K562 (cell line): ENCODE data around the gene CCDC85B. TPM values are rescaled to one million over a fixed set of nuclear protein-coding genes. Genes with fewer than 3 reads are reported as not detected.

Experiments
- ASH1L ChIP-seq: fragments of 450-650 bp; IDR thresholded peaks from 2 replicates; pipeline ENCODE4 v1.6.1; 2018; ENCODE audit warnings: borderline replicate concordance, mild to moderate bottlenecking, low read depth; ENCODE audit not compliant: partially characterized antibody
- BACH1 ChIP-seq: fragments of 200-800 bp; sonication (Bioruptor generic); IDR thresholded peaks from 2 replicates; pipeline ENCODE4 v1.6.1; 2016; ENCODE audit warnings: missing genetic modification characterization, missing compliant biosample characterization
- C11orf30 ChIP-seq: fragments of 450-650 bp; IDR thresholded peaks from 2 replicates; pipeline ENCODE4 v1.6.1; 2016; ENCODE audit warnings: low read depth, mild to moderate bottlenecking
- E2F3 ChIP-seq: fragments of 250-450 bp; sonication (Bioruptor Pico); IDR thresholded peaks from 2 replicates; pipeline ENCODE4 v1.4.0; 2020; ENCODE audit warnings: mild to moderate bottlenecking
- EGR1 ChIP-seq: fragments of 450-650 bp; conservative IDR thresholded peaks from 2 replicates; pipeline ENCODE4 v1.6.1; 2017; ENCODE audit warnings: mild to moderate bottlenecking
- ELF1 ChIP-seq: fragments of 200-800 bp; sonication (Bioruptor generic); IDR thresholded peaks from 2 replicates; pipeline ENCODE4 v1.6.1; 2016; ENCODE audit warnings: missing genetic modification characterization, missing compliant biosample characterization
- FIP1L1 ChIP-seq: fragments of 200-400 bp; formaldehyde crosslinking; IDR thresholded peaks from 2 replicates; pipeline ENCODE4 v1.6.1; 2018; ENCODE audit warnings: mild to moderate bottlenecking, low read depth, low read length; ENCODE audit not compliant: poor library complexity, severe bottlenecking
- GATAD2A ChIP-seq: fragments of 450-650 bp; IDR thresholded peaks from 2 replicates; pipeline ENCODE4 v1.6.1; 2017
- HBP1 ChIP-seq: fragments of 450-650 bp; formaldehyde crosslinking; IDR thresholded peaks from 2 replicates; pipeline ENCODE4 v1.4.0; 2022; ENCODE audit warnings: missing genetic modification characterization
- HCFC1 ChIP-seq: IDR thresholded peaks from 2 replicates; pipeline ENCODE4 v1.6.1; 2012; ENCODE audit warnings: low read depth, low read length, improper control_type of control experiment
- HDAC2 ChIP-seq: fragments of 450-650 bp; IDR thresholded peaks from 2 replicates; pipeline ENCODE4 v1.6.1; 2016; ENCODE audit warnings: mild to moderate bottlenecking
- HDGF ChIP-seq: fragments of 450-650 bp; IDR thresholded peaks from 2 replicates; pipeline ENCODE4 v1.6.1; 2016
- HNRNPLL ChIP-seq: fragments of 200-400 bp; formaldehyde crosslinking; IDR thresholded peaks from 2 replicates; pipeline ENCODE4 v1.6.1; 2017; ENCODE audit warnings: low read length, low read depth, mild to moderate bottlenecking; ENCODE audit not compliant: poor library complexity, severe bottlenecking
- ILF3 ChIP-seq: fragments of 450-650 bp; IDR thresholded peaks from 2 replicates; pipeline ENCODE4 v1.6.1; 2018; ENCODE audit warnings: antibody characterized with exemption, mild to moderate bottlenecking, moderate library complexity, borderline replicate concordance
- MTF1 ChIP-seq: fragments of 250-450 bp; sonication (Bioruptor Pico); IDR thresholded peaks from 2 replicates; pipeline ENCODE4 v1.9.0; 2021; ENCODE audit warnings: moderate library complexity, mild to moderate bottlenecking, inconsistent platforms, borderline replicate concordance
- MYNN ChIP-seq, 2 experiments: sonication (generic); formaldehyde crosslinking in 1 of 2; IDR thresholded peaks; 2 replicates each; pipeline versions ENCODE4 v1.5.0 to v1.6.1; 2016 to 2020; ENCODE audit warnings: antibody characterized with exemption in 1 of 2, missing genetic modification reagents in 1 of 2
- NFYB ChIP-seq: IDR thresholded peaks from 2 replicates; pipeline ENCODE4 v1.6.1; 2011; ENCODE audit warnings: mild to moderate bottlenecking, moderate library complexity; ENCODE audit not compliant: insufficient read length; ENCODE audit errors: extremely low read depth
- SMAD2 ChIP-seq: fragments of 150-350 bp; IDR thresholded peaks from 2 replicates; pipeline ENCODE4 v1.6.1; 2014; ENCODE audit warnings: low read depth, mild to moderate bottlenecking, low read length
- SREBF1 ChIP-seq: fragments of 150-350 bp; IDR thresholded peaks from 2 replicates; pipeline ENCODE4 v1.6.1; 2014; ENCODE audit warnings: antibody characterized with exemption, low read depth, low read length, borderline replicate concordance
- VEZF1 ChIP-seq: fragments of 200-800 bp; sonication (Bioruptor generic); IDR thresholded peaks from 2 replicates; pipeline ENCODE4 v1.6.1; 2017; ENCODE audit warnings: missing genetic modification characterization, missing compliant biosample characterization
- ZBTB5 ChIP-seq: fragments of 450-650 bp; IDR thresholded peaks from 2 replicates; pipeline ENCODE4 v1.6.1; 2017; ENCODE audit warnings: antibody characterized with exemption
- ZNF239 ChIP-seq: fragments of 250-450 bp; sonication (Bioruptor Pico); IDR thresholded peaks from 2 replicates; pipeline ENCODE4 v1.4.0; 2020; ENCODE audit warnings: mild to moderate bottlenecking
- ZNF668 ChIP-seq: fragments of 250-450 bp; sonication (Bioruptor Pico); IDR thresholded peaks from 2 replicates; pipeline ENCODE4 v1.8.0; 2022; ENCODE audit warnings: mild to moderate bottlenecking, inconsistent platforms
- polyA plus RNA-seq, 8 experiments: library from polyadenylated mRNA; depleted of rRNA in 4 of 8; stranded (reverse) in 5 of 8; unstranded in 3 of 8; fragments of >200 nt; fragmentation: Nextera tagmentation in 2 of 8; fragmentation: Illumina TruSeq in 1 of 8; extraction: Ambion mirVana in 2 of 8; extraction: Trizol in 1 of 8; gene quantifications; 2 replicates each; pipeline versions ENCODE4 v1.2.1 to v1.2.3, GENCODE V29; 2011 to 2014; ENCODE audit warnings: inconsistent platforms in 1 of 8, missing spikeins in 1 of 8
- total RNA-seq, 7 experiments: library from RNA; depleted of rRNA in 6 of 7; stranded (reverse); fragments of >200 nt in 6 of 7; fragmentation: Illumina TruSeq in 2 of 7; extraction: Trizol in 2 of 7; gene quantifications; 2 replicates each; pipeline versions ENCODE4 v1.2.1 to v1.2.3, GENCODE V29; 2011 to 2021; ENCODE audit warnings: low replicate concordance in 1 of 7
- TF ChIP-seq, protein P1 (sequence below), 2 experiments: fragments of 450-650 bp in 1 of 2; sonication (generic) in 1 of 2; formaldehyde crosslinking in 1 of 2; IDR thresholded peaks in 1 of 2; conservative IDR thresholded peaks in 1 of 2; 2 replicates each; pipeline versions ENCODE4 v1.6.1 to v1.8.1; 2016 to 2023; ENCODE audit warnings: mild to moderate bottlenecking in 2 of 2, moderate library complexity in 2 of 2, inconsistent platforms in 1 of 2, missing genetic modification reagents in 1 of 2

Gene CCDC85B
- total and polyA plus RNA-seq, 9 of the 15 experiments (the other 6 are each of a cell fraction or from before 2014, with no cell fraction given): 0.14 to 138 (median 6.2) TPM

- TF ChIP-seq ZBTB5: no peak
- TF ChIP-seq VEZF1 (CRISPR knock-in tag): peak; percentile 99
- no peak for TF ChIP-seq E2F3 (CRISPR knock-in tag)
- TF ChIP-seq HBP1 (CRISPR knock-in tag): no peak
- TF ChIP-seq MTF1: no peak
- peak; percentile 56 for TF ChIP-seq ZNF239
- TF ChIP-seq ILF3: no peak
- TF ChIP-seq HNRNPLL: peak; percentile 15
- no peak for TF ChIP-seq HDGF
- no peak for TF ChIP-seq GATAD2A
- no peak for TF ChIP-seq ZNF668 (CRISPR knock-in tag)
- no peak for TF ChIP-seq C11orf30
- peak; percentile 93 for TF ChIP-seq BACH1
- TF ChIP-seq NFYB: peak; percentile 26
- no peak for TF ChIP-seq HDAC2
- TF ChIP-seq SREBF1: no peak; the same call in 1 of the 2 replicates
- TF ChIP-seq MYNN (IDR thresholded peaks at IDR 0.05): peak; percentile 44; the same call in 1 of the 2 replicates
- TF ChIP-seq MYNN (CRISPR knock-in tag; IDR thresholded peaks at IDR 0.05): no peak
- TF ChIP-seq HCFC1: peak; percentile 59
- peak; percentile 94 for TF ChIP-seq EGR1
- TF ChIP-seq ASH1L: no peak
- TF ChIP-seq ELF1 (tag): peak; percentile 80
- TF ChIP-seq FIP1L1: peak; percentile 61
- TF ChIP-seq, protein P1, sequence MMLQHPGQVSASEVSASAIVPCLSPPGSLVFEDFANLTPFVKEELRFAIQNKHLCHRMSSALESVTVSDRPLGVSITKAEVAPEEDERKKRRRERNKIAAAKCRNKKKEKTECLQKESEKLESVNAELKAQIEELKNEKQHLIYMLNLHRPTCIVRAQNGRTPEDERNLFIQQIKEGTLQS (IDR thresholded peaks at IDR 0.05): no peak
- TF ChIP-seq, protein P1 (CRISPR knock-in tag; conservative IDR thresholded peaks at IDR 0.05): no peak
- TF ChIP-seq SMAD2: no peak
Measured at GRCh38 chr11:65859095-65859811, 31.2 kb upstream of the CCDC85B start (continued).
